Heart left ventricle (tissue), 16 donors: ENCODE results near the gene GLS2. TPM values are rescaled to one million over a fixed set of nuclear protein-coding genes. Genes with fewer than 3 reads are reported as not detected.
"Not testable (repeated sequence)": the region's sequence is repeated elsewhere in the genome, so short reads cannot be mapped to it uniquely, and the experiment has no call there.

Experiments
- ATAC-seq, 4 donors: fragments of 200-7000 bp; cut with Tn5 transposase; one replicate each; pipeline ENCODE4 v1.9.1; 2020 to 2022; ENCODE audit warnings: moderate library complexity in 4 of 4, mild to moderate bottlenecking in 3 of 4, moderate number of reproducible peaks in 1 of 4
- DNase-seq, 5 donors: peaks; one replicate each; pipeline ENCODE4 v3.0.0-alpha.2; 2020
- H3K27ac ChIP-seq, 12 donors: fragments of 200-600 bp; sonication (generic) in 4 of 12; one replicate each; pipeline versions ENCODE4 v1.5.0 to v1.8.0; 2016 to 2022; ENCODE audit warnings: mild to moderate bottlenecking in 2 of 12
- H3K27me3 ChIP-seq, 9 donors: fragments of 200-600 bp; sonication (generic) in 2 of 9; one replicate each; pipeline versions ENCODE4 v1.5.1 to v1.8.0; 2016 to 2022; ENCODE audit warnings: mild to moderate bottlenecking in 3 of 9
- H3K36me3 ChIP-seq, 9 donors: fragments of 200-600 bp; sonication (generic) in 2 of 9; one replicate each; pipeline versions ENCODE4 v1.5.0 to v1.8.0; 2018 to 2022; ENCODE audit warnings: mild to moderate bottlenecking in 2 of 9
- H3K4me1 ChIP-seq, 12 donors: fragments of 200-600 bp; sonication (generic) in 4 of 12; one replicate each; pipeline versions ENCODE4 v1.5.0 to v1.8.0; 2016 to 2022; ENCODE audit warnings: mild to moderate bottlenecking in 3 of 12
- H3K4me3 ChIP-seq, 12 donors: fragments of 200-600 bp; sonication (generic) in 4 of 12; one replicate each; pipeline versions ENCODE4 v1.5.0 to v1.8.0; 2017 to 2022; ENCODE audit warnings: mild to moderate bottlenecking in 9 of 12, moderate library complexity in 4 of 12
- H3K9me3 ChIP-seq, 12 donors: fragments of 200-600 bp; sonication (generic) in 4 of 12; one replicate each; pipeline versions ENCODE4 v1.5.0 to v1.8.0; 2016 to 2022; ENCODE audit warnings: mild to moderate bottlenecking in 1 of 12
- POLR2A ChIP-seq, 2 donors: fragments of 450-650 bp; IDR thresholded peaks; one replicate each; pipeline ENCODE4 v1.6.1; 2017; ENCODE audit warnings: antibody characterized with exemption in 2 of 2, mild to moderate bottlenecking in 2 of 2, moderate library complexity in 2 of 2
- WGBS, 4 donors: extraction: QIAGEN DNeasy Blood & Tissue Kit in 2 of 4; methylation state at CpG; one replicate each; pipeline versions ENCODE4 v1.1.5 to v1.1.7; 2013 to 2018; 5-methylcytosine and 5-hydroxymethylcytosine counted together
- intact Hi-C, 10 donors: fragments of 100-400 bp; cut with DNase I; formaldehyde crosslinking; loops; one replicate each; pipeline versions ENCODE4 v1.11.1 to v1.14.2; 2022
- polyA plus RNA-seq, 2 donors: library from polyadenylated mRNA; stranded (reverse); fragments of 200-250 nt; gene quantifications; one replicate each; pipeline ENCODE4 v1.2.3, GENCODE V29; 2013
- total RNA-seq, 9 donors: library from RNA; depleted of rRNA in 2 of 9; stranded (reverse); fragments of >200 nt in 2 of 9; fragmentation: NEBNext Ultra II Directional in 3 of 9; extraction: Animal tissue kit (Norgen Biotek cat#: 25700) in 3 of 9; gene quantifications; one replicate each; pipeline versions ENCODE4 v1.1.0 to v1.2.4, GENCODE V29; 2016 to 2023
- TF ChIP-seq, protein P1 (sequence below), 12 donors: fragments of 200-600 bp; sonication (generic) in 4 of 12; IDR thresholded peaks; one replicate each; pipeline versions ENCODE4 v1.5.0 to v1.8.0; 2018 to 2022; ENCODE audit warnings: antibody characterized with exemption in 12 of 12, mild to moderate bottlenecking in 5 of 12
- donor health status: ischemic (EF 13 %, LVEDD 7.1; RV severe dilation, severe dysfunction).
- donor health status: healthy with polysubstance abuse.
- donor health status: DM: no; HTN: yes; CAD: no.
- donor health status: DM: no; HTN: no; CAD: no.
- donor health status: ischemic (EF 25% LVEDD 6.9; RV normal size, moderate dysfunction).
- donor health status: ischemic (EF 25% LVEDD 5.7; RV mildly dilated, moderate dysfunction).
- donor health status: healthy.
- donor health status: DM: yes; HTN: yes; CAD: no.
- donor health status: ischemic (EF 35%, LVEDD 5.7; RV mildly dilated, moderate dysfunction).
- donor health status: nonischemic (EF 11% LVEDD 7.7; RV severe dilation, severe dysfunction).
- donor health status: DM: yes; HTN: yes; CAD: no.
- donor health status: PGD.
- donor health status: ischemic (EF 29% LVEDD 5.4; RV normal size, mild dysfunction).
- donor health status: nonischemic (EF 23%, LVEDD 6.1; RV moderate dilation, normal function).

Gene GLS2
- total and polyA plus RNA-seq, 11 donors: 0.28 to 1.5 (median 0.80) TPM

DNA sequence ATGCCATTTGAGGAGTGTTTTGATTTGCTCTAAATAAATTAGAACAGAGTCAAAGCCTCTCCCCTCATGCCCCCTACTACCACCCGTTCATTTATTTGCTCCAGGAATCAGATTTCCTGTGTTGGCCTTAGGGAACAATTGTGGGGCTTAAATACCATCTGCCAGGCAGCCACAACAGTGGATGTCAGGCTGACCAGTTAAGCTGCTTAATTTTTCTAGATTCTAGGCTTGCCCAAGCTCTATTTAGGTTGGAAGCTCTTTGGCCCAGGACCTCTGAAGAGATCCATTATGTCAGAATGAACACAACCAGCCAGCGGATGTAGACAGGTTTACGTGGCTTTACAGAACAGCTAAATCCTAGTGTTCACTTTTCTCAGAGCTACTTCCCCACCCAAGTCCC, 37.7 kb downstream of the GLS2 start:
- no peak for TF ChIP-seq POLR2A (IDR thresholded peaks at IDR 0.05)
- TF ChIP-seq, protein P1, sequence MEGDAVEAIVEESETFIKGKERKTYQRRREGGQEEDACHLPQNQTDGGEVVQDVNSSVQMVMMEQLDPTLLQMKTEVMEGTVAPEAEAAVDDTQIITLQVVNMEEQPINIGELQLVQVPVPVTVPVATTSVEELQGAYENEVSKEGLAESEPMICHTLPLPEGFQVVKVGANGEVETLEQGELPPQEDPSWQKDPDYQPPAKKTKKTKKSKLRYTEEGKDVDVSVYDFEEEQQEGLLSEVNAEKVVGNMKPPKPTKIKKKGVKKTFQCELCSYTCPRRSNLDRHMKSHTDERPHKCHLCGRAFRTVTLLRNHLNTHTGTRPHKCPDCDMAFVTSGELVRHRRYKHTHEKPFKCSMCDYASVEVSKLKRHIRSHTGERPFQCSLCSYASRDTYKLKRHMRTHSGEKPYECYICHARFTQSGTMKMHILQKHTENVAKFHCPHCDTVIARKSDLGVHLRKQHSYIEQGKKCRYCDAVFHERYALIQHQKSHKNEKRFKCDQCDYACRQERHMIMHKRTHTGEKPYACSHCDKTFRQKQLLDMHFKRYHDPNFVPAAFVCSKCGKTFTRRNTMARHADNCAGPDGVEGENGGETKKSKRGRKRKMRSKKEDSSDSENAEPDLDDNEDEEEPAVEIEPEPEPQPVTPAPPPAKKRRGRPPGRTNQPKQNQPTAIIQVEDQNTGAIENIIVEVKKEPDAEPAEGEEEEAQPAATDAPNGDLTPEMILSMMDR (IDR thresholded peaks at IDR 0.05): no peak
- Histone ChIP-seq H3K27me3 (no peaks in the 10 kb centered on the region), H3K9me3 (no peaks in the 10 kb centered on the region), H3K36me3 (no peaks in the 10 kb centered on the region), H3K27ac (peak overlapping the region in 2 of 12 donors; percentile 92 to 94), H3K4me1 (peaks cover 0 to 22% (median 10%) of the 10 kb centered on the region in 12 donors), H3K4me3 (no peak overlapping the region)
- DNase-seq (no peak), ATAC-seq (no peak)
- intact Hi-C loops: loop anchor here in 2 of 10 donors (5.0 to 10.0 kb wide), 2 partner anchors 85 to 88 kb away; partner anchors contain the start of genes APOF (in 2 of the 2) and STAT2 (in 2 of the 2)
- WGBS, 4 donors: 89 to 93% (median 91%) methylated on average over 3 of the region's 3 CpGs

DNA sequence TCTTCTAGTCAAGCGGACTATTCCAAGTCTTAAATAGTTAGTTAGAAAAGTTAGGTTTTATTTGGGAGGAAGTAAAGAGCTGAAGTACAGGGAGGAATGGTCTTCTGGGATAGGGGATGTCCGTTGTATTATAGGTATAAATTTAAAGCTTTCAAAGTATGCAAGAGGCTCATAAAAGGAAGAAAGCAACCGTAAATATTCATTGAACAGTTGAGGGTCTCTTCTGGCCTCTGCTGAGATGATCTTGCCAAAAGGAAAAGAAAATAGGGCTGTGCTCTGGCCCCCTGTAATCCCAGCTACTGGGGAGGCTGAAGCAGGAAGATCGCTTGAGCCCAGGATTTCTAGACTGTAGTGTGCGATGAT, 38.4 kb downstream of the GLS2 start:
- no peak for TF ChIP-seq POLR2A (IDR thresholded peaks at IDR 0.05)
- TF ChIP-seq, protein P1 (IDR thresholded peaks at IDR 0.05): no peak
- no peaks in the 10 kb centered on the region for H3K27me3 ChIP-seq
- 35 to 41% (median 37%) methylated on average over 5 of the region's 5 CpGs for WGBS, 4 donors
- intact Hi-C loops: loop anchor here in 7 of 10 donors (2.0 to 10.0 kb wide), 5 partner anchors 19 to 117 kb away; partner anchors contain the start of genes STAT2 (in 6 of the 7), APOF (in 5 of the 7), PAN2 (in 1 of the 7) and SPRYD4 (in 1 of the 7)
- peak overlapping the region; percentile 46 to 86 (median 69) for H3K4me3 ChIP-seq
- H3K36me3 ChIP-seq: no peaks in the 10 kb centered on the region
- no peak for ATAC-seq
- no peaks in the 10 kb centered on the region for H3K9me3 ChIP-seq
- peak overlapping the region; percentile 69 to 94 (median 86) for H3K27ac ChIP-seq
- H3K4me1 ChIP-seq: peaks cover 0 to 22% (median 10%) of the 10 kb centered on the region in 12 donors
- DNase-seq: no peak

DNA sequence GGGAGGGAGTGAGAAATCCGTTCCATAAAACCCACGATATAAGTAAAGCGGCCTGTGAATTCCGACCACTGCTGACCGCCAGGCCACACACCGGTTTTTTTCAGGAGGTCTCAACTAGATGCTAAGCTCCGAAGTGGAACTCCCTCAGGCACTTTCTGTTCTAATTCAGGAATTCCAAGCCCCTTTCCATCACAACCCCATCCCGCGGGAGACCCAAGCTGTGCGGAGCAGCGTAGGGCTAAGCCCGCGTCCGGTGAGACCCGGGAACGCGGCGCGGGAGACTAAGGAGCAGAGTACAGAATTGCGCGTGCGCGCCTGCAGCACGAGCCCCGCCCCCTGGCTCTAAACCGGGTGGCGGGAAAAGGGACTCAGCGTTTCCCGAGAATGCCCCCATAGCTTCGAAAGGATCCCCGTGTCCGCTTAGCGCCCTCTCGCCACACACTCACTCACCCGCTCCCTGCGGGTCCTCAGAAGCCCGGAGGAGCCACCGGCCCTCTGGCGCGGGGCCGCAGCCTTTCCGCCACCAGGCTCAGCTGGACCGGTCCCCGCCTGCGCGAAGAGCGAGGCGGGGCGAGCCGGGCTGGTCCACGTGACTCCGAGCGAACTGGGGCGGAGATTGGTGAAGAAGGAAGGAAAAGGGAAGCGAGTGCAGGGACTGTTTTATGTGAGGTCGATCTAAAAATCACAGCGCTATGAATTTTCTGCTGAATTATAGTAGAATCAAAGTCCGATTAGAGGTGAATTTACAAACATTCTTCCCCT, 38.9 kb downstream of the GLS2 start, which contains the start of gene TIMELESS:
Gene TIMELESS, minus strand, starts transcription at position 567 of the 762 bp plus-strand sequence. CDS start 15,256 bp downstream, outside the sequence.
- Histone ChIP-seq H3K4me1 (peaks cover 0 to 22% (median 10%) of the 10 kb centered on the region in 12 donors), H3K9me3 (no peaks in the 10 kb centered on the region), H3K27me3 (no peaks in the 10 kb centered on the region), H3K4me3 (peak within 1 kb of the TSS; percentile 46 to 86 (median 69)), H3K27ac (peak within 1 kb of the TSS; percentile 69 to 94 (median 86)), H3K36me3 (no peaks in the 10 kb centered on the region)
- TF ChIP-seq, protein P1 (IDR thresholded peaks at IDR 0.05): peak in 4 of 12 donors; percentile 6 to 16 (median 14)
- TF ChIP-seq POLR2A (IDR thresholded peaks at IDR 0.05): peak in 1 of 2 donors; percentile 50
- WGBS, 4 donors: 0 to 1% (median 0%) methylated on average over 47 to 58 of the region's 58 CpGs
- intact Hi-C loops: loop anchor here in 7 of 10 donors (2.0 to 10.0 kb wide), 5 partner anchors 20 to 117 kb away; partner anchors contain the start of genes STAT2 (in 6 of the 7), APOF (in 5 of the 7), PAN2 (in 1 of the 7) and SPRYD4 (in 1 of the 7)
- ATAC-seq (peak; percentile 96 to 99 (median 98)), DNase-seq (peak; percentile 89 to 92 (median 90))

DNA sequence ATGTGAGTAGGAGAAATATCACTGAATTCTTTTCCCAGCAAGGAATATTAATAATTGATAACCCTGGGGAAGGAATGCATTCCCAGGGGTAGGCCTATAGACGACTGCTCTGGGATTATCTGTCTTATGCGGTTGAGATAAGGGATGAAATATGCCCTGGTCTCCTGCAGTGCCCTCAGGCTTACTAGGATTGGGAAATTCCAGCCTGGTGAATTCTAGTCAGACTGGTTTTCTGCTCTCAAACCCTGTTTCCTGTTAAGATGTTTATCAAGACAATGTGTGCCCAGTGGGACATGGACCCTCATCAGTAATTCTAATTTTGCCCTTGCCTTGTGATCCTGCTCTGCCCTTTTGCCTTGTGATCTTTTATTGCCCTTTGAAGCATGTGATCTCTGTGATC, 44.8 kb downstream of the GLS2 start:
- H3K4me1 ChIP-seq: peaks cover 0 to 10% (median under 1%) of the 10 kb centered on the region in 12 donors
- 66 to 84% (median 82%) methylated on average over 2 of the region's 2 CpGs for WGBS, 4 donors
- not testable (repeated sequence) for H3K27ac ChIP-seq, H3K4me3 ChIP-seq, H3K9me3 ChIP-seq, DNase-seq, H3K36me3 ChIP-seq, H3K27me3 ChIP-seq, ATAC-seq
- intact Hi-C loops: loop anchor here in 1 of 10 donors (10.0 kb wide), 1 partner anchor 78 kb away; the partner anchor contains the start of genes APOF and STAT2
